Neuronal stem cell (in vitro differentiated cells): ENCODE data around the gene PNPLA7.

Experiments used
- DNase-seq: peaks from one replicate; pipeline ENCODE4 v3.0.0-alpha.2; 2013; ENCODE audit warnings: low spot score
- H2AFZ ChIP-seq: one replicate; pipeline ENCODE4 v1.6.1; 2013; ENCODE audit warnings: mild to moderate bottlenecking, low read length, inconsistent platforms
- H2AK5ac ChIP-seq: 2 replicates; pipeline ENCODE4 v1.6.1; 2013; ENCODE audit warnings: low read depth, mild to moderate bottlenecking, inconsistent platforms, low read length, moderate library complexity, mixed read lengths
- H2BK120ac ChIP-seq: 2 replicates; pipeline ENCODE4 v1.6.1; 2013; ENCODE audit warnings: low read depth, mild to moderate bottlenecking, inconsistent platforms, low read length, moderate library complexity, mixed read lengths
- H2BK12ac ChIP-seq: one replicate; pipeline ENCODE4 v1.6.1; 2013; ENCODE audit warnings: low read length, inconsistent platforms
- H2BK15ac ChIP-seq: 2 replicates; pipeline ENCODE4 v1.6.1; 2013; ENCODE audit warnings: mild to moderate bottlenecking, low read length, inconsistent platforms, mixed read lengths
- H2BK5ac ChIP-seq: one replicate; pipeline ENCODE4 v1.6.1; 2013; ENCODE audit warnings: inconsistent platforms, mild to moderate bottlenecking, low read length, moderate library complexity
- H3K14ac ChIP-seq: one replicate; pipeline ENCODE4 v1.6.1; 2013; ENCODE audit warnings: low read length, inconsistent platforms
- H3K18ac ChIP-seq: 2 replicates; pipeline ENCODE4 v1.6.1; 2013; ENCODE audit warnings: low read length, inconsistent platforms
- H3K23ac ChIP-seq: 2 replicates; pipeline ENCODE4 v1.6.1; 2013; ENCODE audit warnings: low read depth, mild to moderate bottlenecking, mixed read lengths, low read length, inconsistent platforms; ENCODE audit not compliant: poor library complexity
- H3K27ac ChIP-seq: replicated peaks from 3 replicates; pipeline ENCODE4 v1.5.1; 2013; ENCODE audit warnings: low read length, inconsistent platforms
- H3K27me3 ChIP-seq, 3 experiments: 2 replicates each; pipeline ENCODE4 v1.6.1; 2013; ENCODE audit warnings: low read length in 3 of 3, mild to moderate bottlenecking in 2 of 3, inconsistent platforms in 1 of 3, low read depth in 1 of 3, mixed read lengths in 1 of 3, moderate library complexity in 1 of 3; ENCODE audit not compliant: control insufficient read depth in 3 of 3, insufficient read depth in 3 of 3
- H3K36me3 ChIP-seq, 2 donors: replicated peaks in 1 of 2; 2 replicates each; pipeline ENCODE4 v1.6.1; 2013; ENCODE audit warnings: low read length in 2 of 2; ENCODE audit not compliant: control insufficient read depth in 2 of 2, insufficient read depth in 2 of 2
- H3K4ac ChIP-seq: 2 replicates; pipeline ENCODE4 v1.6.1; 2013; ENCODE audit warnings: inconsistent platforms, mild to moderate bottlenecking, low read length, moderate library complexity
- H3K4me1 ChIP-seq, 2 donors: 1 replicate in 1 of 2; 2 replicates in 1 of 2; pipeline ENCODE4 v1.6.1; 2013; ENCODE audit warnings: low read length in 2 of 2, low read depth in 1 of 2; ENCODE audit not compliant: control insufficient read depth in 2 of 2, insufficient read depth in 1 of 2
- H3K4me2 ChIP-seq: one replicate; pipeline ENCODE4 v1.6.1; 2013; ENCODE audit warnings: mild to moderate bottlenecking, low read length, inconsistent platforms; ENCODE audit not compliant: insufficient read depth, poor library complexity, severe bottlenecking
- H3K4me3 ChIP-seq, 2 donors: 2 replicates each; pipeline ENCODE4 v1.5.1; 2013; ENCODE audit warnings: low read length in 2 of 2, mild to moderate bottlenecking in 2 of 2, inconsistent platforms in 1 of 2, moderate library complexity in 1 of 2
- H3K79me1 ChIP-seq: one replicate; pipeline ENCODE4 v1.6.1; 2013; ENCODE audit warnings: low read depth, mild to moderate bottlenecking, inconsistent platforms, low read length, moderate library complexity
- H3K9ac ChIP-seq: one replicate; pipeline ENCODE4 v1.6.1; 2013; ENCODE audit warnings: mild to moderate bottlenecking, low read depth, low read length, inconsistent platforms; ENCODE audit not compliant: poor library complexity
- H3K9me3 ChIP-seq, 2 donors: replicated peaks in 1 of 2; 2 replicates each; pipeline versions ENCODE3 to v1.6.1; 2013; ENCODE audit warnings: low read length in 2 of 2, mild to moderate bottlenecking in 2 of 2, inconsistent platforms in 1 of 2, low read depth in 1 of 2, mixed read lengths in 1 of 2, moderate library complexity in 1 of 2; ENCODE audit not compliant: control insufficient read depth in 2 of 2, insufficient read depth in 1 of 2
- H4K8ac ChIP-seq: one replicate; pipeline ENCODE4 v1.6.1; 2013; ENCODE audit warnings: low read depth, mild to moderate bottlenecking, inconsistent platforms, low read length, moderate library complexity
- H4K91ac ChIP-seq: one replicate; pipeline ENCODE4 v1.6.1; 2013; ENCODE audit warnings: low read length, low read depth, mild to moderate bottlenecking, inconsistent platforms; ENCODE audit not compliant: poor library complexity
- WGBS, 2 donors: extraction: QIAGEN DNeasy Blood & Tissue Kit; methylation state at CpG; one replicate each; pipeline ENCODE4 v1.1.7; 2013; ENCODE audit warnings: missing lambda C conversion rate in 2 of 2, mixed read lengths in 1 of 2; ENCODE audit not compliant: insufficient read length in 2 of 2, insufficient replicate concordance in 1 of 2; ENCODE audit errors: extremely low coverage in 2 of 2; 5-methylcytosine and 5-hydroxymethylcytosine counted together

The PNPLA7 gene

GRCh38 chr9:137490532-137491186, 59.5 kb downstream of the PNPLA7 start:
- no peak overlapping the region for H4K8ac ChIP-seq
- no CpG with 5 or more reads among the region's 9 CpGs for WGBS, 2 donors
- H2BK5ac ChIP-seq, result no peak overlapping the region
- H3K9ac ChIP-seq, result no peak overlapping the region
- H2BK15ac ChIP-seq, result no peak overlapping the region
- H2BK12ac ChIP-seq, result no peak overlapping the region
- H2AFZ ChIP-seq, result no peak overlapping the region
- H3K9me3 ChIP-seq, result peaks cover 3 to 4% of the 10 kb centered on the region in 2 donors
- no peak overlapping the region for H3K14ac ChIP-seq
- no peak overlapping the region for H3K27ac ChIP-seq
- no peak overlapping the region for H3K18ac ChIP-seq
- no peak overlapping the region for H2AK5ac ChIP-seq
- H4K91ac ChIP-seq, result no peak overlapping the region
- no peaks in the 10 kb centered on the region for H3K36me3 ChIP-seq
- no peak overlapping the region for H2BK120ac ChIP-seq
- H3K4ac ChIP-seq, result no peak overlapping the region
- H3K4me2 ChIP-seq, result no peak overlapping the region
- H3K4me1 ChIP-seq, result peaks cover 0 to 2% of the 10 kb centered on the region in 2 donors
- DNase-seq, result no peak
- no peak overlapping the region for H3K23ac ChIP-seq
- no peak overlapping the region for H3K4me3 ChIP-seq
- no peaks in the 10 kb centered on the region for H3K79me1 ChIP-seq
- no peaks in the 10 kb centered on the region for H3K27me3 ChIP-seq

DNA sequence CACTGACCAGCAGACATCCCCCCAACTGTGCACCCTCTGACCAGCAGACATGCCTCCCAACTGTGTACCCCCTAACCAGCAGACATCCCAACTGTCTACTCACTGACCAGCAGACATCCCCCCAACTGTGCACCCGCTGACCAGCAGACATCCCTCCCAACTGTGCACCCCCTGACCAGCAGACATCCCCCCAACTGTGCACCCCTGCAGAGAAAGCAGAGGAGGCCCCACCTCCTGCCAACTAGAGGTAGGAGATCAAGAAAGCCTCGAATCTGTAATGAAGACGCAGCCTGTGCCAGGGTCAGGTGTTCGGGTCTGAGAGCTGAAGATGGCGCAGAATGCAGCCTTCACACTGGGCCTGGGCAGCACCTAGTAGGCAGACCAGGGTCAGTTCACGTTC, 61.3 kb downstream of the PNPLA7 start:
- peak overlapping the region; percentile 73 for H3K23ac ChIP-seq
- no peak overlapping the region for H3K27ac ChIP-seq
- no peak overlapping the region for H2BK5ac ChIP-seq
- H3K79me1 ChIP-seq, result peaks cover 1% of the 10 kb centered on the region
- no peak overlapping the region for H2BK120ac ChIP-seq
- no CpG with 5 or more reads among the region's 6 CpGs for WGBS, 2 donors
- no peak overlapping the region for H3K4ac ChIP-seq
- H3K4me1 ChIP-seq, result peaks cover 0 to 2% of the 10 kb centered on the region in 2 donors
- peak overlapping the region; percentile 38 for H3K18ac ChIP-seq
- H2AFZ ChIP-seq, result no peak overlapping the region
- peak overlapping the region; percentile 21 for H3K14ac ChIP-seq
- H3K27me3 ChIP-seq, result no peaks in the 10 kb centered on the region
- no peak overlapping the region for H2BK12ac ChIP-seq
- peaks cover 3 to 4% of the 10 kb centered on the region in 2 donors for H3K9me3 ChIP-seq
- H4K91ac ChIP-seq, result no peak overlapping the region
- H3K4me3 ChIP-seq, result no peak overlapping the region
- no peak overlapping the region for H4K8ac ChIP-seq
- no peak overlapping the region for H3K4me2 ChIP-seq
- no peak for DNase-seq
- H3K9ac ChIP-seq, result no peak overlapping the region
- no peak overlapping the region for H2AK5ac ChIP-seq
- no peak overlapping the region for H2BK15ac ChIP-seq
- no peaks in the 10 kb centered on the region for H3K36me3 ChIP-seq

DNA sequence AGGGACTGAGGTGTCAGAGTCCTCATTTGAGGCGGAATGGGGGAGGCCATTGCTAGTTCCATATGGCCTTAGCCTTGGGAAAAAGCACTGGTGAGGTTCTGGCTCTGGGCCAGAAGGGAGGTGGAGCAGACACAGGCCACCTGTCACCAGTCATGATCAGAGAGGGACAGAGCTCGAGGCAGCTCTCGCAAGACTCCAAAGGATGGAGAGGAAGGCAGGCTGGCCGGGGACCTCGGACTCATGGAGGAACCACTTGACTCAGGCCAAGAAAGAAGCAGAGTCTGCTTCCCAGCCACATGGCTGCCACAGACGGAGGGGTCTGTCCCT, 61.9 kb downstream of the PNPLA7 start:
- no peak overlapping the region for H3K4me2 ChIP-seq
- H3K4ac ChIP-seq, result no peak overlapping the region
- peaks cover 3% of the 10 kb centered on the region in 2 donors for H3K9me3 ChIP-seq
- H3K4me3 ChIP-seq, result no peak overlapping the region
- no peak overlapping the region for H2BK120ac ChIP-seq
- H4K91ac ChIP-seq, result no peak overlapping the region
- no peak for DNase-seq
- H2AK5ac ChIP-seq, result peak overlapping the region; percentile 19
- H2BK12ac ChIP-seq, result no peak overlapping the region
- H2BK15ac ChIP-seq, result peak overlapping the region; percentile 15
- WGBS, 2 donors, result no CpG with 5 or more reads among the region's 6 CpGs
- H3K9ac ChIP-seq, result no peak overlapping the region
- no peak overlapping the region for H2BK5ac ChIP-seq
- H2AFZ ChIP-seq, result no peak overlapping the region
- peaks cover 0 to 2% of the 10 kb centered on the region in 2 donors for H3K4me1 ChIP-seq
- H3K79me1 ChIP-seq, result peaks cover 2% of the 10 kb centered on the region
- H4K8ac ChIP-seq, result no peak overlapping the region
- no peak overlapping the region for H3K18ac ChIP-seq
- no peaks in the 10 kb centered on the region for H3K36me3 ChIP-seq
- no peaks in the 10 kb centered on the region for H3K27me3 ChIP-seq
- H3K27ac ChIP-seq, result no peak overlapping the region
- peak overlapping the region; percentile 73 for H3K23ac ChIP-seq
- H3K14ac ChIP-seq, result no peak overlapping the region

GRCh38 chr9:137487454-137488326, 62.5 kb downstream of the PNPLA7 start:
- peak overlapping the region; percentile 11 for H3K14ac ChIP-seq
- WGBS, 2 donors, result no CpG with 5 or more reads among the region's 41 CpGs
- peak overlapping the region; percentile 35 for H3K23ac ChIP-seq
- H4K8ac ChIP-seq, result peak overlapping the region; percentile 50
- H3K79me1 ChIP-seq, result peaks cover 2% of the 10 kb centered on the region
- peaks cover 0 to 2% of the 10 kb centered on the region in 2 donors for H3K4me1 ChIP-seq
- no peak overlapping the region for H2BK15ac ChIP-seq
- H4K91ac ChIP-seq, result no peak overlapping the region
- H2BK5ac ChIP-seq, result no peak overlapping the region
- no peak overlapping the region for H2BK120ac ChIP-seq
- no peaks in the 10 kb centered on the region for H3K9me3 ChIP-seq
- no peaks in the 10 kb centered on the region for H3K27me3 ChIP-seq
- no peak for DNase-seq
- no peak overlapping the region for H2BK12ac ChIP-seq
- peak overlapping the region; percentile 61 for H2AK5ac ChIP-seq
- no peak overlapping the region for H3K9ac ChIP-seq
- no peak overlapping the region for H3K4me3 ChIP-seq
- H3K36me3 ChIP-seq, result no peaks in the 10 kb centered on the region
- H3K4me2 ChIP-seq, result no peak overlapping the region
- no peak overlapping the region for H2AFZ ChIP-seq
- H3K27ac ChIP-seq, result no peak overlapping the region
- H3K18ac ChIP-seq, result peak overlapping the region; percentile 67
- H3K4ac ChIP-seq, result peak overlapping the region; percentile 53
